GM13977 (cell line): ENCODE data around the gene ROBO1.

Source experiments
- DNase-seq: peaks from one replicate; pipeline ENCODE4 v3.0.0; 2012; ENCODE audit warnings: low spot score
- in situ Hi-C: fragments of 300-500 bp; cut with MboI; formaldehyde crosslinking; loops from one replicate; pipeline ENCODE4 v1.12.0; 2022; ENCODE audit warnings: low sequenced_read_pairs, low pct_unique_long_range_greater_than_20kb, mixed read lengths, inconsistent platforms; ENCODE audit not compliant: unreplicated experiment
- TF ChIP-seq, protein P1 (sequence below): IDR thresholded peaks from 2 replicates; pipeline ENCODE4 v1.5.1; 2012; ENCODE audit warnings: mild to moderate bottlenecking, control low read depth; ENCODE audit not compliant: insufficient read depth; ENCODE audit errors: extremely low read depth, missing control alignments

Gene ROBO1

DNA sequence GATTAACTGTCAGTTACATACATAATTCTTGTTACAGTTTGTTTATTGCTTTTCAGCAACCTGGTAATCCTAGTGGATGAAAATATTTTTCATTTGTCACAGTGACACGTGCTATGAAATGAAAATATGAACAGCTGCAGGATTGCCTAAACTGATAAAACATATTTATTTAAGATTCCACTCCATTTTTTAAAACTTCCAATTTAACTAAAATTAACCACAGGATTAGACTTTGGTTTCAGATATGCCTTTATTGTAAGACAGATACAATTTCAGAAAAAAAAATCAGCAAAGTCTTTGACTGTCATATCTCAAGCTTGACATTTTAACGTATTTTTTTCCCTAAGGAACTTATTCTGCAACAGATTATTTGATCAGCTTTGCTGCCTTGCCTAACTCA lies 550.7 kb downstream of the ROBO1 start:
- in situ Hi-C loops, result no loop called here
- TF ChIP-seq, protein P1, sequence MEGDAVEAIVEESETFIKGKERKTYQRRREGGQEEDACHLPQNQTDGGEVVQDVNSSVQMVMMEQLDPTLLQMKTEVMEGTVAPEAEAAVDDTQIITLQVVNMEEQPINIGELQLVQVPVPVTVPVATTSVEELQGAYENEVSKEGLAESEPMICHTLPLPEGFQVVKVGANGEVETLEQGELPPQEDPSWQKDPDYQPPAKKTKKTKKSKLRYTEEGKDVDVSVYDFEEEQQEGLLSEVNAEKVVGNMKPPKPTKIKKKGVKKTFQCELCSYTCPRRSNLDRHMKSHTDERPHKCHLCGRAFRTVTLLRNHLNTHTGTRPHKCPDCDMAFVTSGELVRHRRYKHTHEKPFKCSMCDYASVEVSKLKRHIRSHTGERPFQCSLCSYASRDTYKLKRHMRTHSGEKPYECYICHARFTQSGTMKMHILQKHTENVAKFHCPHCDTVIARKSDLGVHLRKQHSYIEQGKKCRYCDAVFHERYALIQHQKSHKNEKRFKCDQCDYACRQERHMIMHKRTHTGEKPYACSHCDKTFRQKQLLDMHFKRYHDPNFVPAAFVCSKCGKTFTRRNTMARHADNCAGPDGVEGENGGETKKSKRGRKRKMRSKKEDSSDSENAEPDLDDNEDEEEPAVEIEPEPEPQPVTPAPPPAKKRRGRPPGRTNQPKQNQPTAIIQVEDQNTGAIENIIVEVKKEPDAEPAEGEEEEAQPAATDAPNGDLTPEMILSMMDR, result no peak
- no peak for DNase-seq

DNA sequence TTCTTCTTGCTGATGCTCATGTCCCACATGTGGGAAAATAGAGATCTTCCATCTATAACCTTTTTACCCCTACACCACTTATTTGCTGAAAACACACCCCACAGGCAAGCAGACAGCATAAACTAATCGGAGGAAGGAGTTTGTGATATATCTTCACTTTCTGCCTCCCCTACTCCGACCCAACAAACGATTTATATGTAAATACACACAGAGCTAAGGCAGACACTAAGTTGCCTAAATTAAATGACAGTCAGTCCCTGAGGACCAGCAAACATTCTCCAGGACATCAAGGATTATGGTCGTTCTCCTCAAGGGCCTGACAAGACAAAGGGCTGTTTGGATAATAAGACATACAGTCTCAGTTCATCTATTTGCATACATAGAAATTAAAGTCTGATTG lies 552.5 kb downstream of the ROBO1 start:
- in situ Hi-C loops, result no loop called here
- TF ChIP-seq, protein P1, result no peak
- DNase-seq, result no peak

DNA sequence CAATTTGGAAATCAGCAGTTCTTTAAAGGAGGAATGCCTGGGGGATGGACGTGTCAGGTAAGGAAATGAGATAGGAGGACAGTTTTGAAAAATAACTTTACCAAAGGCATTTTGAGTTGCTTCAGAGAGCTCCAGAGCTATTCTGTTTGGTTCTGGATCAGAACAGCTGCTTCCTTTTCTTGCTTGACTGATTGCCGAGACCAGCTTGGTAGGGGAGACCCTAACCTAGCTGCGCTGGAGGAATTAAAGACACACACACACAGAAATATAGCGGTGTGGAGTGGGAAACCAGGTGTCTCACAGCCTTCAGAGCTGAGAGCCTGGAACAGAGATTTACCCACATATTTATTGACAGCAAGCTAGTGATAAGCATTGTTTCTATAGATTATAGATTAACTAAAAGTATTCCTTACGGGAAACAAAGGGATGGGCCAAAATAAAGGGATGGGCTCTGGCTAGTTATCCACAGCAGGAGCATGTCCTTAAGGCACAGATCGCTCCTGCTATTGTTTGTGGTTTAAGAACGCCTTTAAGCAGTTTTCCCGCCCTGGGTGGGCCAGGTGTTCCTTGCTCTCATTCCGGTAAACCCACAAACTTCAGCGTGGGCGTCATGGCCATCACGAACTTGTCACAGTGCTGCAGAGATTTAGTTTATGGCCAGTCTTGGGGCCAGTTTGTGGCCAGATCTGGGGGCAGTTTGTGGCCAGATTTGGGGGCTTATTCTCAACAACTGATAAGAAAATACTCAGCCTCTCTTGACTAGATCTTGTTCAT lies 556.0 kb downstream of the ROBO1 start:
- DNase-seq, result no peak
- TF ChIP-seq, protein P1, result no peak
- in situ Hi-C loops, result no loop called here

DNA sequence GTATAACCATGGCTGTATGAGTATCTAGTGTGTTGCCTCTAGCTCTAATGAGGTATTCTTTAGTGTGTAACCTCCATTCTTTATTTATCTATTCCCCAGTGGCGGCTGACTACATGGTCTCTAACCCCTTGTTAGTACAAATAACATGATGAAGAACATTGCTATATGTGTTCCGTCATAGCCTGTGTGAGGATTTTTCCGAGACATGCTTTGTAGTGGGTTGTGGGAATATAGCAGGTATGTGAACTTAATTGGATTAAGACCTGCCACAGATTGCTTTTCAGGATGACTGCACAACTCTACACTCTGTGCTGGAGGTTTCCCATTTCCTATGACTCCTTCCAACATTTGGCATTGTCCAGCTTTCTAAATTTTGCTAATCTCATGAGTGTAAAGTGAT lies 563.4 kb downstream of the ROBO1 start:
- no peak for DNase-seq
- in situ Hi-C loops, result no loop called here

GRCh38 chr3:79203144-79203519 lies 564.7 kb downstream of the ROBO1 start:
- DNase-seq, result no peak
- TF ChIP-seq, protein P1, result no peak
- in situ Hi-C loops, result no loop called here

More for the DNA sequence above, 563.4 kb downstream of the ROBO1 start:
- TF ChIP-seq, protein P1, result no peak

DNA sequence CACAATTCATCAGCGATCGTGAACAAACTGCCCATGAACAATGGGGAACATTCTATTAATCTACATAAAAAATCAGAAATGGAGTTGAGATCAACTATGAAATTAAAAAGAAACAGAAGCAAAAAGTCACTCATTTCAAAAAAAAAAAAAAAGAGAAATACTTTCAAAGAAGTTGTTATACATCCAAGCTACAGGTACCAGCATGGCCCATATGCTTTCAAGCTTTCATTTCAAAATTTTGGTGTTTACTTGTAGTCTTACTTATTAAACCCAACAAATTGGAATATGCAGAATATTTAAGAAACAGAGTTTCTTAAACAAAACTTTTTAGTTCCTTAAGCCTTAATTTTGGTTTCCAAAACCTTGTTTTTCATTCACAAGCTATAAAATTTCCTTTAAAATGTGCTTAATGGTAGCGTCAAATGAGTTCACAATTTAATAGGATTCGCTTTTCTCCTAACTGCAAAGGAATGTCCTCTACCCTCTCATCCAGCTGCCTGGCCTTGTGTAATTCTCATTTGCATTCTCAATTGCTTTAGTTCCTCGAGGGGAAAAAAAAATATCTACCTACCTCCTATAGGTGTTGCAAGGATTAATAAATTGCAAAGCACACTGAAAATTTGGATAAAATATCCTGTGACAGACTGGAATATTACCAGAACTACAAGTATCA lies 565.2 kb downstream of the ROBO1 start:
- in situ Hi-C loops, result no loop called here
- TF ChIP-seq, protein P1, result no peak
- no peak for DNase-seq
